Stimulated activated CD4-positive, alpha-beta T cell treated with anti-CD3 and anti-CD28 coated beads, Interleukin-1b, Interleukin-23, amount 100 ng/mL, for 48 hours (primary cell): ENCODE data around the gene EIF5B.
"Not testable (repeated sequence)": the region's sequence is repeated elsewhere in the genome, so short reads cannot be mapped to it uniquely, and the experiment has no call there.

Experiments used
- DNase-seq: peaks from one replicate; pipeline ENCODE4 v3.0.0-alpha.2; 2020

Gene EIF5B

GRCh38 chr2:99337113-99338028 lies at the start of gene EIF5B:
EIF5B (plus strand) TSS chr2:99337389; CDS start chr2:99337555, 166 bp downstream.
- peak; percentile 95 for DNase-seq

GRCh38 chr2:99297994-99298393 lies 39.2 kb upstream of the EIF5B start:
- DNase-seq, result no peak

- no peak for DNase-seq
Measured at GRCh38 chr2:99299580-99299979, 37.6 kb upstream of the EIF5B start.

- DNase-seq, result not testable (repeated sequence)
Measured at GRCh38 chr2:99301097-99301496, 36.1 kb upstream of the EIF5B start, which contains the start of gene LYG1. LYG1 (minus strand) TSS chr2:99301197; CDS start chr2:99295670, 5,527 bp downstream.

GRCh38 chr2:99317161-99317872 lies 19.9 kb upstream of the EIF5B start:
- DNase-seq, result no peak

- not testable (repeated sequence) for DNase-seq
Measured at GRCh38 chr2:99317873-99318200, 19.4 kb upstream of the EIF5B start.

- no peak for DNase-seq
Measured at GRCh38 chr2:99325384-99325783, 11.8 kb upstream of the EIF5B start.

- peak; percentile 99 for DNase-seq
Measured at GRCh38 chr2:99335911-99336803, 1.0 kb upstream of the EIF5B start, which contains the start of gene TXNDC9. TXNDC9 (minus strand) TSS chr2:99336333; CDS start chr2:99333210, 3,123 bp downstream.

- no peak for DNase-seq
Measured at GRCh38 chr2:99336804-99337112, 431 bp upstream of the EIF5B start.

GRCh38 chr2:99338029-99338585 lies 918 bp downstream of the EIF5B start:
- DNase-seq, result no peak

- no peak for DNase-seq
Measured at GRCh38 chr2:99340669-99341236, 3.6 kb downstream of the EIF5B start.

GRCh38 chr2:99342536-99342935 lies 5.3 kb downstream of the EIF5B start:
- DNase-seq, result no peak

- DNase-seq, result not testable (repeated sequence)
Measured at GRCh38 chr2:99345446-99345845, 8.3 kb downstream of the EIF5B start.

- no peak for DNase-seq
Measured at GRCh38 chr2:99346218-99346617, 9.0 kb downstream of the EIF5B start.

GRCh38 chr2:99348173-99348572 lies 11.0 kb downstream of the EIF5B start:
- no peak for DNase-seq

GRCh38 chr2:99350194-99350593 lies 13.0 kb downstream of the EIF5B start:
- DNase-seq, result no peak

GRCh38 chr2:99354070-99354469 lies 16.9 kb downstream of the EIF5B start:
- DNase-seq, result no peak

- DNase-seq, result not testable (repeated sequence)
Measured at GRCh38 chr2:99354825-99355224, 17.6 kb downstream of the EIF5B start.

GRCh38 chr2:99356853-99357252 lies 19.7 kb downstream of the EIF5B start:
- no peak for DNase-seq

GRCh38 chr2:99365661-99366060 lies 28.5 kb downstream of the EIF5B start:
- no peak for DNase-seq

- DNase-seq, result not testable (repeated sequence)
Measured at GRCh38 chr2:99368854-99369253, 31.7 kb downstream of the EIF5B start.

GRCh38 chr2:99373144-99373543 lies 36.0 kb downstream of the EIF5B start:
- DNase-seq, result no peak
